Right renal cortex interstitium (tissue), 3 donors: ENCODE results near the gene NCOA5. TPM values are rescaled to one million over a fixed set of nuclear protein-coding genes. Genes with fewer than 3 reads are reported as not detected.

ENCODE experiments used
- DNase-seq, 3 donors: peaks; one replicate each; pipeline ENCODE4 v3.0.0-alpha.2; 2013; ENCODE audit warnings: low read depth in 3 of 3, low spot score in 2 of 3
- polyA plus RNA-seq, 3 donors: library from polyadenylated mRNA; unstranded; fragments of 120-200 nt; gene quantifications; one replicate each; pipeline ENCODE4 v1.2.1, GENCODE V29; 2013; ENCODE audit not compliant: insufficient read length in 3 of 3

The NCOA5 gene
- polyA plus RNA-seq: 10 to 100 TPM; 55.1 to 57.7 (median 57.0) TPM

DNA sequence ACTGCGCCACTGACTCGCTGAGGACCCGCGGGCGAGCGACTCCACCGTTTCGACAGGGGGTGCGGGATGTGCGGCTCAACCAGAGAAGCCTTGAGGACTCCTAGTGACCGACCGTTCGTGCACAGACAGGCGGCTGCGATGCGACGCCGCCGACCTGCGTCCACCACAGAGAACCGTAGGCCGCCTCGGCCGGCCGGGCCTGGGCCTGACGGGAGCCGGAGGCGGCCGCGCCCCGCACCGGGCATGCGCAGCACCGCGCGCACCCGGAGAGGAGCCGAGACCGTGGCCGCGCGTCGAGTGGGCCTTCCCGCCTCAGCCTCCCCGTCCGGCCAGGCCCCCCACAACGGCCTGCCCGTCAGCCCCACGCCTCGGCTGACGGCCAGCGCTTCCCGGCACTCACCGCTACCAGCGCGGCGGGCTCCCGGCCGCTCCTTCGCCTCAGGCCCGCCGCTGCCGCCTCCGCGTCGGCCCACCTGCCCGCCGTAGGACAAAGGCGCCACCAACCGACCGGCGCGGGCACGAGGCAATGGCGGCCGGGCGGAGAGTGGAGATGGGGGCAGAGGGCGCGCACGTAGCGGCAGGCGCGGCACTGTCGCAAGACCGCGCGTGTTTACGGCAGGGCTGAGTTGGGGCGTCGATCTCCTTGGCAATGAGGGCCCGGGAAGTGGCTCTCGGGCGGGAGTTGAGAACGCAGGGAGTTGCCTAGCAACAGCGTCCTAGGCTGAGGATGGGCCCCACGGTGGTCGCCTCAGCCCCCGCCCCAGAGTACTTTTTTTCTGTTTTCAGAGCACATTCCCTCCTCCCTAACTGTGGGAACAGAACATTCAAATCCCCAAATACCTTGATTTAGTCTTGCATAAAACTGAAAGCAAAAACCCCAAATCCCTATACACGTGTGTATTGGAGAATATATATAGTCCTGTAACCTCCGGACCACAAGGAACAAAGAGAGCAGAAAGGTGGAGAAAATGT lies at the start of gene NCOA5:
Gene NCOA5, minus strand, starts transcription at position 546 of the 972 bp plus-strand sequence. CDS start 10,538 bp downstream, outside the sequence.
- DNase-seq: peak; percentile 72 to 89 (median 86)

DNA sequence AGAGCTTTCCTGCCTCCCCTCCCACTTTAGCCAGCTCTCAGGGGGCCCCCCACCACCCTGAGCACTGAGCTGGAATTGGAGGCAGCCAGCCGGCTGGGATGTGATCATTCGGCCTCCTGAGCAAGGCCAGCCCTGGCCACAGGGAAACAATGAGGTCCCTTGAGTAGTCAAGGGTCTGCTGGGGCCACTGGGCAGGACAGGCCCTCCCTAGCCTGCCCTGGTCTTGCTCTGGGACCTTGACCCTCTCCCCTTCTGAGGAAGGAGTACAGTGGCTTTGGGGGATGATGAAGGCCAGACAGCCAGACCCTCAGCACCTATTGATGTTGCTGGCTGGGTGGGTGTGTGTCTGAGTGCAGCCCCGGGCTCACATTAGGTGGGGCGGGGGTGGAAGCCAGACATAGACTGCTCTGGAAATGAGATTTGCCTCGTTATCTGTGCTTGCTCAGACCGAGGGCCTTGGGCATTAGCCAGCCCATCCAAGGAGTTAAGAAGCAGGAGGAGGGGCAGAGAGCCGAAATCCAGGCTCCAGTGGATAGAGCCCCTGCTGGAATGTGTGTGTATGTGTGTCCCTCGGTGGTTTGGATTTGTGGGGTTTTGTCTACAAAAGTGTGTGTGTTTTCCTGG lies 49.6 kb upstream of the NCOA5 start:
- no peak for DNase-seq

DNA sequence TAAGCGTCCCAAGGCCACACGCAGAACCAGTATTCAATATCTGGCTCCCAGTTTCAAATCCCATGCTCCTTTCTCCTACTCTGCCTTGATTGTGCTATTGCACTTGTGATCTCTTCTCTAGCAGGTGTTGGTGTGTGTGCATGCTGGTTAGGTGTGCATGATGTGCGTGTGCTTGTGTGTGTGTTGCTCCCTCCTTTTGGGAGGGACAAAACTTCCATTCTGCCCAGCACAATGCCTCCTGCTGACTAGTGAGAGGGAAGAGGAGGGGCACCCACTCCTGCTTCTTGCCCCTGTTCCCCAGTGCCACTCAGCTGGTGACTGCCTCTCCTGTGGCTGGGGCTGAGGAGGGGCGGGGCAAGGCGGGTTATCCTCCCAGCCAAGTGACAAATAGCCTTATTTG lies 48.1 kb upstream of the NCOA5 start:
- no peak for DNase-seq

DNA sequence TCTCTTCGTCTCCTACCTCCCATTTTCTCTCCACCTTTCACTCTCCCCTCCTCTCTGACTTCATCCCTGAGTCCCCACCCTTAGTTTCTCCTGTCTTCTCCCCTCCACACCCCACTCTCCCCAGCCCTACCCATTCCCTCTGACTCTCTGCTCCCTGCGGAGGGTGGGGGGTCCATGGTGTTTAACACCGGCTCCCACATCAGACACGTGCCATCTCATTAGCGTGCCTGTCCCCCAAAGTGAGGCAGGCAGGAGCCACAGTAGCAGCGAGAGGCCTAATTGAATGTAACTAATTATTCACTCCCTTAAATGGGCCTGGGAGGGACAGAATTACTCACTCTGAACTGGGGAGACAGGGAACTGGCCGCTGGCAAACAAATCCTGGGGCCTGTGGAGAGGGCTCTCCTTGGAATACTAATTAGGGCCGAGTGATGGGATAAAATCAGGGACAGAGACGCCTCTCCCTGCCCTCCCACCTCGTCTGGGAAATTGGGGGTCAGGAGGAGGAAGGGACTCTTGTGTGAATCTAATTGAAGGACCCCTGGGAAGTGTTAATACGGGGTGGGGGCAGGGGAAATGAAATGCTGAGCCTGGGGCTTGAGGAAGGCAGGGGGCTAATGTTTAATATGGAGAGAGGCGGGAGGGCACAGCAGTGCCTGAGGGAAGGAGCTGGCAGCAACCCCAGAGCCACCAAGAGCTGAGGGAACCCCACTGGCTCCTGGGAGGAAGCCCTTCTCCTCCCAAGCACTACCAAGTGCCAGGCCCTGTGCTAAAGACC lies 46.3 kb upstream of the NCOA5 start:
- DNase-seq: no peak

DNA sequence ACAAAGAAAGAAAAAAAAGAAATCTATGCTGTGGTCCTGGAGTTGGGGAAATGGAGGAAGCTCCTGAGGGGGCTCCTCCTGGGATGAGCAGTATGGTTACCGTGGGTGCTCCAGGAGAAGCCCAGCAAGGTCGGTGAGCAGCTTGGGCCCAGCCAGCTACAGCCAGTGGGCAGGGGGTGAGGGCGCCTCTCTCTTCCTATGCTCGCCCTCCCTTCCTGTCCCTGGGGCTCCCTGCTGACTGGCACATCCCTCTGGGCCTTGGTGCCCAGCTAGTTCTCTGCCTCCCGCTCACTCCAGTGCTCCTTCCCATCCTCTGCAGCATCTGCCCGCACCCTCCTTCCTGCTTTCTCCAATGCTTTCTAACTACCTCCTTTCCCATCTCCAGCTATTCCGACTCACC lies 45.0 kb upstream of the NCOA5 start:
- DNase-seq: no peak

DNA sequence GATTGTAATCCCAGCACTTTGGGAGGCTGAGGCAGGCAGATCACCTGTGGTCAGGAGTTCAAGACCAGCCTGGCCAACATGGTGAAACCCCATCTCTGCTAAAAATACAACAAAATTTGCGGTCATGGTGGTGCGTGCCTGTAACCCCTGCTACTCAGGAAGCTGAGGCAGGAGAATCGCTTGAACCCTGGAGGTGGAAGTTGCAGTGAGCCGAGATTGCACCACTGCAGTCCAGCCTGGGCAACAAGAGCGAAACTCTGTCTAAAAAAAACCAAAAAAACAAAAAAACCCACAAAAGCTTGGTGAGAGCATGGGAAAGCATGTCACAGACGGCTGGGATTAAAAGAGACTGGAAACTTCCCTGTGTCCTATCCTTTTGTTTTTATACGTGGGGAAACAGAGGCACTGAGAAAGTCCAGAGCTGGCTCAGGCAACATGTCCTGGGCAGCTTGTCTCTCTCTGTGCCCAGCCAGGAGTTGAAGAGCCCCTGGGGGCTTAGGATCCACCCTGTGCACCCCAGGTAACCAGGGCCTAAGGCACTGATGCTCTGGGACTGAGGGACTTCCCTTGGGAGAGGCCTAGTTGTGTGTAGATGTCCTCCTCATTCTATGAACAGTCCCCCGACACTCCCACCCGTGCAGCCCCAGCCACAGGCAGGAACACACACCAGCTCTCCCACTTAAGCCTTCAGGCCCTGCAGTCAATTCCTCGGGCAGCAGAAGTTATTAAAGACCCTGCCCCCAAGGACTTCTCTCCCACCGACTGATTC lies 44.3 kb upstream of the NCOA5 start:
- DNase-seq: no peak

DNA sequence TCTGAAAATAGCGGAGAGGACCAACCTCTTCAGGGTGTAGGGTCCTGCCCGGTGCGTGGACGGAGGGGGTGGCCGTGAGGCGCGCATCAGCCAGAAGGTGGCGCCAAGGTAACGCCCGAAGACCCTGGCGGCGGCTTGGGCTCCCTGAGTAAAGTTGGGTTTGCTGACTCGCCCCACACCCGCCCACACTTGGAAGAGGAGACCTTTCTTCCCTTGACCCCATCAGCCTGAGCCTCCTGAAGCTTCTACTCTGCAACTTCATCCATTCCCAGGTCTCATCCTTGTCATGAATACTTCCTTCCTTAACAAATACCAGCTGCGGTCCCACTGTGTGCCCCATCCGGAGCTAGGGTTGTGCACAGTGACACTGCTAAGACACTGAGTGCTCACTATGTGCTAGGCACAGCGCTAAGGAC lies 43.0 kb upstream of the NCOA5 start:
- DNase-seq: peak in 2 of 3 donors; percentile 27 to 33

DNA sequence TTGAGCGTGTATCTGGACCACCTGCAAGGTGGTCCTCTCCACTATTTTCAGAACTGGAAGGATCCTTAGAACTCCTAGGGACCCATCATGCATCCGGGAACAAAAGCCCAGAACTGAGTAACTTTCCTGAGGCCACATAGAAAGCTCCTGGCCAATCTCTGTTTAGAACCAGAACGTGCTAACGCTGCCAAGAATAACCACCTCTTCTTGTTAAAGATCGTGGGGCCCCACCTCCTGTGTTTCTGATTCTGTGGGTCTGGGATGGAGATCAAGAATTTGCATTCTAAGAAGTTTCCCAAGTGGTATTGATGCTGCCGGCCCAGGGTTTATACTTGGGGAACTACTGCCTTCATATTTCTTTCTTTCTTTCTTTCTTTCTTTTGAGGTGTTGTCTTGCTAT lies 41.6 kb upstream of the NCOA5 start:
- no peak for DNase-seq

DNA sequence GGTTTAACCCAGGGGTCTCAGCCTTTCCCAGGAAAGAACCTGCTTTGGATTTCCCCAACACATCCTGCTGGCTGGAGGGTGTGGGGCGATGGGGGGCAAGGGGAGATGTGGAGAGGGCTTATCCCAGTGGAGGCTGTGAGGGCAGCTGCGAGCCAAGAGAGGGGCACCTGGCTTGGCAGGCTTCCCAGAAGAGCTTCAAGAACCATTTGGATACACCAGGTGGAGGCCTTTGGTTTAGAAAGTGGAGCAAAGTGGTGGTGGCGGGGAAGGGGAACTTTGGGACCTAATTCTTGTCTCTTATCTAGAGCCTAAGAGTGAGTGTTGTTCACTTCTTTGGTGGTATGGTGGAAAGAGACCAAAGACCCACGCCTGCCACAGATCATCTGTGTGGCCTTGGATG lies 40.8 kb upstream of the NCOA5 start:
- no peak for DNase-seq

DNA sequence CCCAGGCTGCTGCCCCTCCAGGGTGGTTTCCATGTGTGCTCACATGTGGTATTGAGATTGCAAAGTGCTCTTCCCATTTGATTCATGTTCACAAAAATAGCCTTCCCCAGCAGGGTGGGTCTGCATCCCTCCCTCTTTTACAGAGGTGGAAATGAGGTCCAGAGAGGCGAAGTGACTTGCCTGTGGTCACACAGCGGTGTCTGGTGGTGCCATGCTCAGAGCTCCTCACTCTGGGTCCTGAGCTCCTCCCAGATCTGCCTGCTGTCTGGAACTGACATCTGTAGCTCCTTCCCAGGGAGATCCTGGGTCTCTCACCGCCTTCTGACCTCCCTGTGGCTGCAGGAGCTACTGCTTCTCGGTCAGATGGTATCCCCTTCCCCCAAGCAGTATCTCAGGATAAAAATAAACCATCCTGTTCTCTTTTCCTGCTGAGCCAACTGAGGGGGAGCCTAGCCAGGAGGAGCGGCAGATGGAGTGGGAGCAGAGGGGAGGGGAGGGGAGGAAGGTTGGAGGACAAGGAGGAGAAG lies 40.3 kb upstream of the NCOA5 start:
- DNase-seq: no peak

DNA sequence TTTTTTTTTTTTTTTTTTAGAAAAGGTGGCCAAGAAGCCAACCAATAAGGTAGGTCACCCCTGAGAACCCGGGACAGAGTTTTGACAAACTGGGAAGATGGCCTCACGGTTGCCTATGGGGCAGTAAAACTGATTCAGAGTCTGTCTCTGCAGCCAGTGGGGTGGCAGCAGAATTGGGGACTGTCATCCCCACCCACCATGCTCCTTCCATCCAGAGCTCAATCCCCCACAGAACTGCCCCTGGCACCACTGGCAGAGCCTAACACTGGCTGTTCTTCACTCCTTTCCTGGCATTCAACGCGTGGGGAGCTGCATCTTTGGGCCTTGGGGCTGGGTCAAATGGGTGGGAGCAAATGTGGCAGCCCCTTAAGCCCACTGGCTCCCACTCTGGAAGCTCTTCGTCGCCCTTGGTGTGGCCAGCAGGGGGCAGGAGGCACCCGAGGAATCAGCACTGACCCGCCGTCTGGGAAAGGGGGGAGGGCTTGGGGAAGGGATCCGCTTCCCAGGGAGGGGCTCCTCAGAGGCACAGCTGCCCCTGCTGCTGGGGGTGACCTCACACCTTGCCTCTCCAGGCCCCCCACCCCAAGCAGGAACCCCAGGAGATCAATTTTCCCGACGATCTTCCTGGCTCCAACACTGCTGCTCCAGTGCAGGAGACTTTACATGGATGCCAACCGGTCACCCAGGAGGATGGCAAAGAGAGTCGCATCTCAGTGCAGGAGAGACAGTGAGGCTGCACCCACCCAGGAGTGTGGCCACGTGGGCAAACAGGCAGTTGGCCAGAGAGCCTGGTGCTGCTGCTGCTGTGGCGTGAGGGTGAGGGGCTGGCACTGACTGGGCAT lies 38.8 kb upstream of the NCOA5 start:
- DNase-seq: no peak

DNA sequence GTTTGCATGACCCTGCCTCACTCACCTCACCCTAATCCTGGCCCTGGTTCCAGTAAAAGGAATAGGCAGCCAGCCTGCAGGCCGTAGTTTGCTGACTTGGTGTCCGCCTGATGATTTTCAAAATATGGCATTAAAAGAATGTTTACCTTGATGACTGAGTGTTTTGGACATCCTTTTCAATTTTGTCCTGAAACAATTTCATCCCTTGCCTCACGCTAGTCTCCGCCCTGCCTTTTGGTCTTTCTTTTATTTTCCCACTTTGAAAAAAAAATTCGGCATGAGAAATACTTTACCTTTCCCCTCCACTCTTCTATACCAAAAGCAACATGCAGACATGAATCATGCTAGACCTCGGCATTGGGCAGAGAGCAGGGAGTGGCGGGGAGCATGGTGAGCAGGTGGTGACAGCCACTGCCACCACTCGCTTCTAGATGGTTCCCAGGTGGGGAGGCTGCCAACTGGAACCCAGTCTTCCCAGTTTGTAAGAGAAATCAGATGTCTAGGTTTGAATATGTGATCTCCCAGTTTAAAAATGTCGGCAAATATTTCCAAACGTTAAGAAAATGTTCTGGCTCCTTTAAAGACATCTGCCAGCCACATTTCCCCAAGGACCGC lies 37.7 kb upstream of the NCOA5 start:
- no peak for DNase-seq

DNA sequence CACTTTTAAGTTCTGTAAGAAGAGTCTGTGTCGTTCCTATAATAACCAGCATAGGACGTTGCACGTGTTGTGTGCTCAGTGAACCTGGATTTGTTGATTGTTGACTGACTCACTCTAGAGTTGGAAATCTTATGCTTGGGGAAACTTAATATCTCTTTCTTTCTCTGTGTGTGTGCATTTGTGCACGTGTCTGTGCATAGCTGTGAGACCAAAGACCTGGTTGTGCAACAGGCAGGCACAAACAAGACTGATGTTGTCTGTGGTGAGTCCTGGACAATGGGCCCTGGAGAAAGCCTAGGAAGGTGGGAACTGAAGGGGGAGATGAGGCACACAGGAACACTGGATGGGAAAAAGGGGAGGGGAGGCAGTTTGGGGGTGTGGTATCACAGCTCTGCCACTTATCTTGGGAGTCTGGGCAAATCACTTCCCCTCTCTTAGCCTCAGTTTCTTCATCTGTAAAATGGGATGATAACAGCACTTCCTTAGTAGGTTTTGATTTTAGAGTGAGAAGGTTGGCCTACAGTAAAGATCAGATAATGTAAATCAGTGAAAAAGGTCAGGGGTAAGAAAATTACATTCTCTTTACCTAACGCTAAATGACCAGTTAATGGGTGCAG lies 36.8 kb upstream of the NCOA5 start:
- no peak for DNase-seq

DNA sequence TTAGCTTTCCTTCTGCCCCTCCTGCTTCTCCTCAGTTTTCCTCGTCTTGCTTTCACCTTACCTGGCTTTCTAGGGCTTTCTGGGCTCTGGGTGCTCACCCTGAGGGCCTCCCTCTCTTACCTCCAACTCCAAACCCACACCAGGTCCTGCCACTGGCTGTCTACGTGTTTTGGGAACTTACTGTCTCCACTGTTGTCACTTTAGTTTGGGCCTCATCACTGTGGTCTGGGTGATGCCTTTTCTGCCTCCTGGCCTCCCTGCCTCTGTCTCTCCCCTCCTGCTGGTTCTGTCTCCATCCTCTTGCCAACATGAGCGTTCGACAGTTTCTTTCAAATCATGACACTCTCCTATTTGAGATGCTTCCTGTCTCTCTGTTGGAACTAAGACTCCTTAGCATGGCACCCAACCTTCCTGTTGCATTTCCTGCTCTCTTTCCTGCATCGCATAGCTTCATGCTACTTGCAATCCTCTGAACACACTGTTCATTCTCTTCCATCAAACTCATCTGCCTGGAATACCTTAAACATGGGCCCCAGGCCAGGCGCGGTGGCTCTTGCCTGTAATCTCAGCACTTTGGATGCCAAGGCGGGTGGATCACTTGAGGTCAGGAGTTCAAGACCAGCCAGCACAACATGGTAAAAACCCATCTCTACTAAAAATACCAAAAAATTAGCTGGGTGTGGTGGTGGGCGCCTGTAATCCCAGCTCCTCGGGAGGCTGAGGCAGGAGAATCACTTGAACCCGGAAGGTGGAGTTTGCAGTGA lies 33.9 kb upstream of the NCOA5 start:
- no peak for DNase-seq

DNA sequence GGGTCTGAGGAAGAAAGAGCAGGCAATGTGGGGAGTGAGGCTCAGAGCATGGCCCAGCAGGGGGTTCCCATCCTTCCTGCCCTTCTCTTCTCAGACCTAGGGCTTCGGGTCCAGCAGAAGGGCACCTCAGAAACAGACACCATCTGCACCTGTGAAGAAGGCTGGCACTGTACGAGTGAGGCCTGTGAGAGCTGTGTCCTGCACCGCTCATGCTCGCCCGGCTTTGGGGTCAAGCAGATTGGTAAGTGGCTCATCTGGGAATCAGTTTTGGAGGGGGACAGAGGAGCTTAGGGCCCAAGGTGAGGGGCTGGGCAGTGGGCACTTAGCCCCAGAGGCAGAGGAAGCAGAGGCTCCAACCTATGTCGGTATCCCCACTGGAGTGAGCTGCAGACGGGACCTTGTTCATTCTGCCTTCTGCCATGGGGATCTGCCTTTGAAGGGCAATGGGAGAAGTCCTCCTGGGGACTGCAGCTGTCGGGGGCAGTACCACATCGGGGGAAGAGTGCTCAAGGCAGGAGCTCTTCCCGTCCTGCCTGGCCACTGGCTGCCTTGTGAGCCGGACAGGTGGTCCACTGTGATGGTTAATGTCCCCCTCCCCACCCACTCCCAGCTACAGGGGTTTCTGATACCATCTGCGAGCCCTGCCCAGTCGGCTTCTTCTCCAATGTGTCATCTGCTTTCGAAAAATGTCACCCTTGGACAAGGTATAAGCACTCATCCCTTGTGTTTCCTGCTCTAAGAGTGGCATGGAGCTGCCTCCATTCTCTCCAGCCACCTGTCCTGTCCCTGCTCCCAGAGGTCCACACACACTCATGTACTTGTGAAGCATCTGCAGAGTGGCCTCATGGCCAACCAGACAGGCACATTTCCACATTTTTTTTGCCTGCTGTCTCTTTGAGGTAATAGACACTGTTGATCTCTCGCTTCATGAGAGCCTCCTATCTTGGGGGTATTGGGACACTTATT lies 33.0 kb upstream of the NCOA5 start:
- DNase-seq: no peak

DNA sequence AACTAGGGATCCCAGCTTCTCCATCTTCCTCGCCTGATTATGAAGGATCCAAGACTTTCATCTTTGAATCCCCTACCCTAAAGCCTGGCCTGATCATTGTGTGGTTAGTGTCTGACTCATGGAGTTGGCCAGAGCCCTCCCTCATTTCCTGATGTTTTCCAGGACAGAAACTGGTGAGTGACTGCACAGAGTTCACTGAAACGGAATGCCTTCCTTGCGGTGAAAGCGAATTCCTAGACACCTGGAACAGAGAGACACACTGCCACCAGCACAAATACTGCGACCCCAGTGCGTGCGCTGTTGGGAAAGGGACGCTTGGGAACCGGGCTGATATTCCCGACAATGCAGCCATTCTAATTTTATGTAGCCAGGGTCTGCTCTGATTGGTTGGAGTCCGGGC lies 32.3 kb upstream of the NCOA5 start:
- DNase-seq: no peak
